ENCODE results near the gene TSPEAR. TPM values are rescaled to one million over a fixed set of nuclear protein-coding genes. Genes with fewer than 3 reads are reported as not detected.
A peak's percentile ranks its signal among the peaks of the same experiment; 100 is the strongest.

TSPEAR gene
- total and polyA plus RNA-seq, 2 of the 13 experiments (the other 11 are each of a cell fraction or from before 2014, with no cell fraction given): 0.07 to 0.32 TPM

- TF ChIP-seq HHEX (CRISPR knock-in tag; IDR thresholded peaks at IDR 0.05): no peak
- TF ChIP-seq ELK4 (CRISPR knock-in tag; IDR thresholded peaks at IDR 0.05; ENCODE audit: borderline replicate concordance): no peak
- TF ChIP-seq ZNF414 (CRISPR knock-in tag; IDR thresholded peaks at IDR 0.05): peak; percentile 65; the same call in 1 of the 2 replicates
- TF ChIP-seq NCOR1 (IDR thresholded peaks at IDR 0.05; ENCODE audit: borderline replicate concordance, low read length): no peak
- TF ChIP-seq KDM3A (CRISPR knock-in tag; IDR thresholded peaks at IDR 0.05; ENCODE audit: low read depth): no peak
- TF ChIP-seq, protein P1, sequence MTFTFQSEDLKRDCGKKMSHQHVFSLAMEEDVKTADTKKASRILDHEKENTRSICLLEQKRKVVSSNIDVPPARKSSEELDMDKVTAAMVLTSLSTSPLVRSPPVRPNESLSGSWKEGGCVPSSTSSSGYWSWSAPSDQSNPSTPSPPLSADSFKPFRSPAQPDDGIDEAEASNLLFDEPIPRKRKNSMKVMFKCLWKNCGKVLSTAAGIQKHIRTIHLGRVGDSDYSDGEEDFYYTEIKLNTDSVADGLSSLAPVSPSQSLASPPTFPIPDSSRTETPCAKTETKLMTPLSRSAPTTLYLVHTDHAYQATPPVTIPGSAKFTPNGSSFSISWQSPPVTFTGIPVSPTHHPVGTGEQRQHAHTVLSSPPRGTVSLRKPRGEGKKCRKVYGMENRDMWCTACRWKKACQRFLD (CRISPR knock-in tag; IDR thresholded peaks at IDR 0.05; ENCODE audit: borderline replicate concordance): no peak
- no peak for TF ChIP-seq RFX5 (IDR thresholded peaks at IDR 0.05; ENCODE audit: low read depth, low read length)
- TF ChIP-seq AGO1 (IDR thresholded peaks at IDR 0.05; ENCODE audit: low read depth, low read length, poor library complexity, severe bottlenecking): no peak
- no peak for TF ChIP-seq HMG20B (CRISPR knock-in tag; conservative IDR thresholded peaks at IDR 0.05)
- no peak for TF ChIP-seq SMAD3 (CRISPR knock-in tag; IDR thresholded peaks at IDR 0.05)
- peak; percentile 37; the same call in 1 of the 2 replicates for TF ChIP-seq ZFP91 (CRISPR knock-in tag; IDR thresholded peaks at IDR 0.05; ENCODE audit: borderline replicate concordance)
- TF ChIP-seq NKX3-1 (CRISPR knock-in tag; IDR thresholded peaks at IDR 0.05): no peak
- TF ChIP-seq ETV6 (CRISPR knock-in tag; conservative IDR thresholded peaks at IDR 0.05): no peak
- TF ChIP-seq IKZF4 (CRISPR knock-in tag; IDR thresholded peaks at IDR 0.05; ENCODE audit: borderline replicate concordance, low read depth, not compliant biosample characterization): no peak
- TF ChIP-seq ZNF207 (IDR thresholded peaks at IDR 0.05; ENCODE audit: borderline replicate concordance): no peak
- no peak for TF ChIP-seq HNRNPH1 (optimal IDR thresholded peaks at IDR 0.05; ENCODE audit: low read depth, low read length)
- no peak for TF ChIP-seq MAFK (conservative IDR thresholded peaks at IDR 0.05 in 1 of 2, IDR thresholded peaks at IDR 0.05 in 1 of 2; ENCODE audit: low read length in 2 of 2)
- TF ChIP-seq U2AF2 (IDR thresholded peaks at IDR 0.05; ENCODE audit: low read depth, low read length): no peak
- no peak for TF ChIP-seq ZNF136 (CRISPR knock-in tag; IDR thresholded peaks at IDR 0.05; ENCODE audit: low read depth)
- TF ChIP-seq SAP130 (CRISPR knock-in tag; IDR thresholded peaks at IDR 0.05; ENCODE audit: low read depth): peak; percentile 64
- TF ChIP-seq UBTF (CRISPR knock-in tag; IDR thresholded peaks at IDR 0.05): 0 out of 2 replicates have a peak, but pooled peaks have one; percentile 36
Observed at GRCh38 chr21:44697811-44698734, 13.3 kb downstream of the TSPEAR start (continued).
